Astrocyte (in vitro differentiated cells and primary cell): ENCODE data around the gene GJD3. TPM values are rescaled to one million over a fixed set of nuclear protein-coding genes. Genes with fewer than 3 reads are reported as not detected.

Experiments used
- DNase-seq: peaks from one replicate; pipeline ENCODE4 v3.0.0-alpha.2; 2010; ENCODE audit warnings: low read depth
- FAIRE-seq: peaks from 2 replicates; lab custom pipeline; 2011; peaks lifted over from hg19 to GRCh38; lab: Jason Lieb, UNC
- H2AFZ ChIP-seq: 2 replicates; pipeline ENCODE4 v1.6.0; 2012; ENCODE audit warnings: low read depth, low read length, inconsistent platforms
- H3K27ac ChIP-seq: 2 replicates; pipeline ENCODE4 v1.5.1; 2011; ENCODE audit warnings: low read depth, low read length, inconsistent platforms
- H3K27me3 ChIP-seq: 2 replicates; pipeline ENCODE4 v1.6.0; 2011; ENCODE audit warnings: low read length, inconsistent platforms; ENCODE audit not compliant: insufficient read depth
- H3K36me3 ChIP-seq: 2 replicates; pipeline ENCODE4 v1.5.1; 2011; ENCODE audit warnings: low read length, inconsistent platforms; ENCODE audit not compliant: insufficient read depth
- H3K4me1 ChIP-seq: 2 replicates; pipeline ENCODE4 v1.5.1; 2011; ENCODE audit warnings: low read length, inconsistent platforms; ENCODE audit not compliant: insufficient read depth
- H3K4me2 ChIP-seq: 2 replicates; pipeline ENCODE4 v1.6.0; 2012; ENCODE audit warnings: low read length, inconsistent platforms
- H3K4me3 ChIP-seq: 2 replicates; pipeline ENCODE4 v1.5.1; 2011; ENCODE audit warnings: low read depth, mild to moderate bottlenecking, low read length, inconsistent platforms; ENCODE audit not compliant: insufficient read depth
- H3K79me2 ChIP-seq: 2 replicates; pipeline ENCODE4 v1.6.0; 2012; ENCODE audit warnings: mild to moderate bottlenecking, low read length, inconsistent platforms; ENCODE audit not compliant: insufficient read depth
- H3K9ac ChIP-seq: 2 replicates; pipeline ENCODE4 v1.6.0; 2012; ENCODE audit warnings: mild to moderate bottlenecking, low read length, inconsistent platforms
- H3K9me3 ChIP-seq: 2 replicates; pipeline ENCODE4 v1.5.1; 2012; ENCODE audit warnings: low read depth, mild to moderate bottlenecking, low read length, inconsistent platforms; ENCODE audit not compliant: insufficient read depth
- H4K20me1 ChIP-seq: 2 replicates; pipeline ENCODE4 v1.6.0; 2012; ENCODE audit warnings: low read length, inconsistent platforms; ENCODE audit not compliant: insufficient read depth
- H3K27ac Mint-ChIP-seq: one replicate; pipeline ENCODE4 v1.8.0; 2021; ENCODE audit warnings: mild to moderate bottlenecking, mixed read lengths; ENCODE audit not compliant: unreplicated experiment
- H3K27me3 Mint-ChIP-seq: one replicate; pipeline ENCODE4 v1.8.0; 2021; ENCODE audit warnings: low read depth, mixed read lengths; ENCODE audit not compliant: unreplicated experiment
- H3K36me3 Mint-ChIP-seq: one replicate; pipeline ENCODE4 v1.8.0; 2021; ENCODE audit warnings: low read depth, mixed read lengths; ENCODE audit not compliant: unreplicated experiment
- H3K4me1 Mint-ChIP-seq: one replicate; pipeline ENCODE4 v1.8.0; 2021; ENCODE audit warnings: low read depth, mixed read lengths; ENCODE audit not compliant: unreplicated experiment
- H3K4me3 Mint-ChIP-seq: one replicate; pipeline ENCODE4 v1.8.0; 2021; ENCODE audit warnings: mild to moderate bottlenecking, moderate library complexity, mixed read lengths; ENCODE audit not compliant: unreplicated experiment
- H3K9me3 Mint-ChIP-seq: one replicate; pipeline ENCODE4 v1.8.0; 2021; ENCODE audit warnings: mild to moderate bottlenecking, mixed read lengths; ENCODE audit not compliant: unreplicated experiment
- CTCF ChIP-seq: IDR thresholded peaks from 2 replicates; pipeline ENCODE4 v1.5.1; 2011; ENCODE audit warnings: low read depth, mild to moderate bottlenecking, inconsistent platforms, low read length, moderate library complexity; ENCODE audit not compliant: insufficient read depth
- EZH2 ChIP-seq: IDR thresholded peaks from 2 replicates; pipeline ENCODE4 v1.6.1; 2012; ENCODE audit warnings: mild to moderate bottlenecking, low read length, inconsistent platforms; ENCODE audit not compliant: insufficient read depth
- total RNA-seq: library from RNA; stranded (reverse); gene quantifications from 2 replicates; pipeline ENCODE4 v1.2.1, GENCODE V29; 2021

Gene GJD3
- total RNA-seq, 1 donor from 2014 or later, result 0.43 TPM

GRCh38 chr17:40350689-40351358 lies 13.7 kb downstream of the GJD3 start:
- Histone ChIP-seq H3K27ac (peak overlapping the region; percentile 19), H2AFZ (no peak overlapping the region), H3K4me2 (peak overlapping the region; percentile 44), H4K20me1 (peaks cover 84% of the 10 kb centered on the region), H3K4me3 (no peak overlapping the region), H3K36me3 (peaks cover 25% of the 10 kb centered on the region), H3K9ac (peak overlapping the region; percentile 24), H3K27me3 (no peaks in the 10 kb centered on the region), H3K4me1 (peaks cover 47% of the 10 kb centered on the region), H3K9me3 (no peaks in the 10 kb centered on the region), H3K79me2 (peaks cover 52% of the 10 kb centered on the region)
- DNase-seq (no peak), FAIRE-seq (no peak)
- no peak overlapping the region for H3K27ac Mint-ChIP-seq
- no peaks in the 10 kb centered on the region for H3K27me3 Mint-ChIP-seq
- no peaks in the 10 kb centered on the region for H3K9me3 Mint-ChIP-seq
- H3K4me3 Mint-ChIP-seq, result no peak overlapping the region
- H3K36me3 Mint-ChIP-seq, result peaks cover 15% of the 10 kb centered on the region
- H3K4me1 Mint-ChIP-seq, result peaks cover 51% of the 10 kb centered on the region
- TF ChIP-seq EZH2 (no peak), CTCF (no peak)

GRCh38 chr17:40349895-40350688 lies 14.4 kb downstream of the GJD3 start:
- peak overlapping the region; percentile 16 for H3K4me3 Mint-ChIP-seq
- peak overlapping the region; percentile 44 for H3K4me2 ChIP-seq
- TF ChIP-seq CTCF (no peak), EZH2 (no peak)
- H4K20me1 ChIP-seq, result peaks cover 78% of the 10 kb centered on the region
- H3K9me3 Mint-ChIP-seq, result no peaks in the 10 kb centered on the region
- H3K27ac Mint-ChIP-seq, result peak overlapping the region; percentile 84
- FAIRE-seq, result no peak
- H3K79me2 ChIP-seq, result peaks cover 57% of the 10 kb centered on the region
- peaks cover 49% of the 10 kb centered on the region for H3K4me1 Mint-ChIP-seq
- H2AFZ ChIP-seq, result no peak overlapping the region
- H3K27ac ChIP-seq, result peak overlapping the region; percentile 19
- no peaks in the 10 kb centered on the region for H3K9me3 ChIP-seq
- no peak overlapping the region for H3K4me3 ChIP-seq
- H3K9ac ChIP-seq, result peak overlapping the region; percentile 24
- no peaks in the 10 kb centered on the region for H3K27me3 ChIP-seq
- no peaks in the 10 kb centered on the region for H3K27me3 Mint-ChIP-seq
- peaks cover 53% of the 10 kb centered on the region for H3K4me1 ChIP-seq
- H3K36me3 Mint-ChIP-seq, result peaks cover 13% of the 10 kb centered on the region
- peak; percentile 39 for DNase-seq
- peaks cover 25% of the 10 kb centered on the region for H3K36me3 ChIP-seq
